Caco-2 (cell line): Measurements from ENCODE around the gene EPHA10. TPM values are rescaled to one million over a fixed set of nuclear protein-coding genes. Genes with fewer than 3 reads are reported as not detected.

Experiments used
- BruUV-seq: library from RNA; stranded (reverse); fragments of 400-500 nt; replicated peaks from 2 replicates; lab custom pipeline; 2021; lab: Mats Ljungman, UMichigan
- CTCF ChIA-PET: fragments of 300-600 bp; sonication (Branson Sonifier 250); formaldehyde crosslinking; loops from one replicate; lab custom pipeline; 2022; ENCODE audit warnings: antibody characterized with exemption; lab: Charles Lee
- POLR2A ChIA-PET: fragments of 300-600 bp; sonication (Branson Sonifier 250); formaldehyde crosslinking; loops from one replicate; lab custom pipeline; 2022; ENCODE audit warnings: antibody characterized with exemption; lab: Charles Lee
- DNase-seq, 2 experiments: peaks; one replicate each; pipeline versions ENCODE4 v3.0.0 to v3.0.0-alpha.2; 2020 to 2022
- H3K27me3 ChIP-seq: replicated peaks from 2 replicates; pipeline ENCODE4 v1.6.0; 2011; ENCODE audit warnings: low read length; ENCODE audit not compliant: control insufficient read depth, insufficient read depth
- H3K36me3 ChIP-seq: 2 replicates; pipeline ENCODE4 v1.5.1; 2011; ENCODE audit warnings: low read length; ENCODE audit not compliant: control insufficient read depth, insufficient read depth
- H3K4me1 ChIP-seq: fragments of 250-450 bp; sonication (Bioruptor Pico); 2 replicates; pipeline ENCODE4 v1.5.1; 2020; ENCODE audit warnings: mild to moderate bottlenecking
- H3K4me3 ChIP-seq: 2 replicates; pipeline ENCODE4 v1.5.1; 2011; ENCODE audit warnings: low read depth, mild to moderate bottlenecking, control low read depth, low read length
- H3K9me3 ChIP-seq: fragments of 250-450 bp; sonication (Bioruptor Pico); 2 replicates; pipeline ENCODE4 v1.5.1; 2020; ENCODE audit warnings: mild to moderate bottlenecking, moderate library complexity
- H3K27ac Mint-ChIP-seq: one replicate; pipeline ENCODE4 v1.8.0; 2022; ENCODE audit warnings: mixed read lengths; ENCODE audit not compliant: unreplicated experiment
- H3K27me3 Mint-ChIP-seq: one replicate; pipeline ENCODE4 v1.8.0; 2022; ENCODE audit warnings: mixed read lengths; ENCODE audit not compliant: insufficient read depth, unreplicated experiment
- H3K36me3 Mint-ChIP-seq: one replicate; pipeline ENCODE4 v1.8.0; 2022; ENCODE audit warnings: mild to moderate bottlenecking, mixed read lengths; ENCODE audit not compliant: insufficient read depth, unreplicated experiment
- H3K4me1 Mint-ChIP-seq: one replicate; pipeline ENCODE4 v1.8.0; 2022; ENCODE audit warnings: low read depth, mixed read lengths; ENCODE audit not compliant: unreplicated experiment
- H3K4me3 Mint-ChIP-seq: one replicate; pipeline ENCODE4 v1.8.0; 2022; ENCODE audit warnings: mild to moderate bottlenecking, moderate library complexity, mixed read lengths; ENCODE audit not compliant: unreplicated experiment
- H3K9me3 Mint-ChIP-seq: one replicate; pipeline ENCODE4 v1.8.0; 2022; ENCODE audit warnings: mixed read lengths; ENCODE audit not compliant: unreplicated experiment
- intact Hi-C: fragments of 100-400 bp; cut with micrococcal nuclease; formaldehyde crosslinking; loops from one replicate; pipeline ENCODE4 v1.10.0; 2022; ENCODE audit not compliant: unreplicated experiment
- total RNA-seq: library from RNA; stranded (reverse); gene quantifications from 2 replicates; pipeline ENCODE4 v1.2.3, GENCODE V29; 2022
- TF ChIP-seq, protein P1 (sequence below), 2 experiments: fragments of 200-600 bp in 1 of 2; IDR thresholded peaks; 1 replicate in 1 of 2; 2 replicates in 1 of 2; pipeline versions ENCODE4 v1.5.1 to v1.8.0; 2011 to 2022; ENCODE audit warnings: antibody characterized with exemption in 1 of 2, control low read depth in 1 of 2, inconsistent platforms in 1 of 2, low read depth in 1 of 2, low read length in 1 of 2, mild to moderate bottlenecking in 1 of 2, moderate library complexity in 1 of 2; ENCODE audit not compliant: insufficient read depth in 1 of 2, severe bottlenecking in 1 of 2, unreplicated experiment in 1 of 2

Gene EPHA10
- total RNA-seq, 1 experiment from 2014 or later = 2.8 TPM

DNA sequence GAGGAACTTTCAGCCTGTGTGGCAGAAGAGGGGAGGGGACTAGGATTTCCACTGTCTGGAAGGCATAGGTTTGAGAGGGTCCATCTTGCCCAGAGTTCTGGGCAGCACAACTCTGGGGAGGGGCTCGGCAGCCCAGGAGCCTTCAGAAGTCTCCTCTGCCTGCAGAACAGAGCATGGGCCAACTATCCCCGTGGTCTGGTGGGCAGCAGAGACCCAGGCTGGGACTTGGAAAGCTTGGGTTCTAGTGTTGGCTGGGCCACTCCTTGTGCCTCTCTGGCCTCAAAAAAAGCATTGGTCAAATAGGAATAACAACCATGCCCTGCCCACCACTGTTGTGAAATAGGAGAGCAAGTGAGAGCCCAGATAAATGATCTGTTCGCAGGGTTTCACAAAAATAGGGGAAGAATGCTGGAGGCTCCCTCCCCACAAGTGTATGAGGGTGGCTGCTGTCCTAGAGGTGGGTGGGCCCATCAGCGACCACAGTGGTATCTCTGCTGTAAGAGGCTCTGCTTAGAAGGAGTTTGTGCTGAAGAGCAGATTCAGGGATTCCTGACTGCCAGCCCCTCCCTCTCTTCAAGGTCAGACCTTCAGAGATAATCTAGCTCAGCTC is 8.9 kb downstream of the EPHA10 start:
- H3K27me3 Mint-ChIP-seq = peaks cover 3% of the 10 kb centered on the region
- no peak overlapping the region for H3K27ac Mint-ChIP-seq
- Histone ChIP-seq H3K9me3 (no peaks in the 10 kb centered on the region), H3K27me3 (no peaks in the 10 kb centered on the region), H3K4me3 (no peak overlapping the region), H3K4me1 (no peaks in the 10 kb centered on the region), H3K36me3 (no peaks in the 10 kb centered on the region)
- TF ChIP-seq, protein P1, sequence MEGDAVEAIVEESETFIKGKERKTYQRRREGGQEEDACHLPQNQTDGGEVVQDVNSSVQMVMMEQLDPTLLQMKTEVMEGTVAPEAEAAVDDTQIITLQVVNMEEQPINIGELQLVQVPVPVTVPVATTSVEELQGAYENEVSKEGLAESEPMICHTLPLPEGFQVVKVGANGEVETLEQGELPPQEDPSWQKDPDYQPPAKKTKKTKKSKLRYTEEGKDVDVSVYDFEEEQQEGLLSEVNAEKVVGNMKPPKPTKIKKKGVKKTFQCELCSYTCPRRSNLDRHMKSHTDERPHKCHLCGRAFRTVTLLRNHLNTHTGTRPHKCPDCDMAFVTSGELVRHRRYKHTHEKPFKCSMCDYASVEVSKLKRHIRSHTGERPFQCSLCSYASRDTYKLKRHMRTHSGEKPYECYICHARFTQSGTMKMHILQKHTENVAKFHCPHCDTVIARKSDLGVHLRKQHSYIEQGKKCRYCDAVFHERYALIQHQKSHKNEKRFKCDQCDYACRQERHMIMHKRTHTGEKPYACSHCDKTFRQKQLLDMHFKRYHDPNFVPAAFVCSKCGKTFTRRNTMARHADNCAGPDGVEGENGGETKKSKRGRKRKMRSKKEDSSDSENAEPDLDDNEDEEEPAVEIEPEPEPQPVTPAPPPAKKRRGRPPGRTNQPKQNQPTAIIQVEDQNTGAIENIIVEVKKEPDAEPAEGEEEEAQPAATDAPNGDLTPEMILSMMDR (IDR thresholded peaks at IDR 0.05; ENCODE audit: insufficient read depth in 1 of 2, low read depth in 1 of 2, low read length in 1 of 2, severe bottlenecking in 1 of 2, unreplicated experiment in 1 of 2) = no peak
- H3K4me1 Mint-ChIP-seq = no peaks in the 10 kb centered on the region
- intact Hi-C loops = no loop called here
- BruUV-seq = no TSS peak
- no peaks in the 10 kb centered on the region for H3K36me3 Mint-ChIP-seq
- no peak overlapping the region for H3K4me3 Mint-ChIP-seq
- no peaks in the 10 kb centered on the region for H3K9me3 Mint-ChIP-seq
- DNase-seq = no peak
- ChIA-PET POLR2A (no interaction called here), CTCF (no interaction called here)

DNA sequence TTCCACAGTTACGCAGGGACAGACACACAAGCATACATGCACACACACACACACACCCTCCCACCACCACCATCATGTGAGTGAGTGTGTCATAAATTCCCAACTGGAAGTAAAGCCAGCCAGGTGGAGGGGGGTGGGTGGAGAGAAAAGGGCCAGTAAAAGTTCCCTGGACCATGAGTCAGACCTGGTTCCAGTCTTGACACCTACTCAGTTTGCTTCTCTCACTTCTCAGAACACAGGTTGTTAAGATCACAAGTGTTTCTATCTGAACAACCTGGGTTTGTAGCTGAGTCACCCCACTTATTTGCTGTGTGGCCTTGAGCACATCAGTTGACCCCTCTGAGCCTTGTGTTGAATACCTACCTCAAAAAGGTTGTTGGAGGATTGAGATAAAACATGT is 9.6 kb downstream of the EPHA10 start:
- Histone ChIP-seq H3K4me1 (no peaks in the 10 kb centered on the region), H3K36me3 (no peaks in the 10 kb centered on the region), H3K4me3 (no peak overlapping the region), H3K9me3 (no peaks in the 10 kb centered on the region), H3K27me3 (no peaks in the 10 kb centered on the region)
- Mint-ChIP-seq H3K9me3 (no peaks in the 10 kb centered on the region), H3K36me3 (no peaks in the 10 kb centered on the region), H3K4me3 (no peak overlapping the region), H3K27ac (no peak overlapping the region), H3K4me1 (no peaks in the 10 kb centered on the region), H3K27me3 (peaks cover 3% of the 10 kb centered on the region)
- no peak for DNase-seq
- TF ChIP-seq, protein P1 (IDR thresholded peaks at IDR 0.05; ENCODE audit: insufficient read depth in 1 of 2, low read depth in 1 of 2, low read length in 1 of 2, severe bottlenecking in 1 of 2, unreplicated experiment in 1 of 2) = no peak
- no TSS peak for BruUV-seq
- CTCF ChIA-PET = no interaction called here
- intact Hi-C loops = no loop called here
- POLR2A ChIA-PET = no interaction called here

DNA sequence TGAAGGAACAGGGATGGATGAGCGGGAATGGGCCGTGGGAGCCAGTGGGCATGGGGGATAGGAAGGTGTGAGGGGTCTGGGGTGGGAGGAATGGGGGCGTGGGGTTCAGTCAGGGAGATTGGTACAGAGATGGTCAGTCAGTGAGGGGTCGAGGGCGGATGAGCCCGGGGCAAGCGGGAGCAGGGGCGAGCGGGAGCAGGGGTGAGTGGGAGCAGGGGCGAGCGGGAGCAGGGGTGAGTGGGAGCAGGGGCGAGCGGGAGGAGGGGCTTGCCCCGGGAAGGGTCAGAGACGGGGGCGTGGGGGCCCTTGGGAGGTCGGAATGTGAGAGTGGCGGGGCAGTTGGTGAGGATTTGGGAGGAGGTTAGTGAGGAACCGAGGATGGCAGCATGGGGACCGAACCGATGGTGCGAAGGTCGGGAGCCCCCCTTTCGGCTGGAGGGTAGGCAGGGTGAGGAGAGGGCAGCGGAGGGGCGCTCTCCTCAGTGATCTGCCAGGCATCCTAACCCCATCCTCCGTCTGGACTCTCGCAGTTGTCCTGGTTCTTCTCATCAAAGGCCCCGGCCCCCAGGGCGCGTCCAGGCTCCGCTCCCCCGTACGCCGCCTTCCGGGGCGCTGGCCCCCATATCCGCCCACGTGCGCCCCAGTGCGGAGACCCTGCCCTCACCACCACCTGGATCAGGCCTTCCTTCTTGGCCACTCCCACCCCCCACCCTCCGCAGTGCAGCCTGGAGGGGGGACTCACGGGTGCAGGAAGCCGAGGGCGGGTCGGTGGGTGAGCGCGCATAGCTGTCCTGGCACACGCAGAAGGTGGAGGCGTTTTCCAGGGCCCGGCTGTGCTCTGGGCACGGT is 11.2 kb downstream of the EPHA10 start:
- POLR2A ChIA-PET = no interaction called here
- CTCF ChIA-PET = no interaction called here

More for the DNA sequence above, 11.2 kb downstream of the EPHA10 start:
- TF ChIP-seq, protein P1 (IDR thresholded peaks at IDR 0.05; ENCODE audit: insufficient read depth in 1 of 2, low read depth in 1 of 2, low read length in 1 of 2, severe bottlenecking in 1 of 2, unreplicated experiment in 1 of 2) = no peak
- H3K4me3 ChIP-seq = peak overlapping the region; percentile 32
- BruUV-seq = no TSS peak
- H3K27me3 Mint-ChIP-seq = peaks cover 3% of the 10 kb centered on the region
- H3K4me3 Mint-ChIP-seq = peak overlapping the region; percentile 62
- no peak overlapping the region for H3K27ac Mint-ChIP-seq
- H3K4me1 ChIP-seq = no peaks in the 10 kb centered on the region
- H3K36me3 ChIP-seq = no peaks in the 10 kb centered on the region
- no peaks in the 10 kb centered on the region for H3K27me3 ChIP-seq
- H3K9me3 Mint-ChIP-seq = no peaks in the 10 kb centered on the region
- H3K36me3 Mint-ChIP-seq = no peaks in the 10 kb centered on the region
- intact Hi-C loops = loop anchor here (5.0 kb wide), 1 partner anchor 61 kb away; the partner anchor contains the start of gene CDCA8
- no peak for DNase-seq
- H3K9me3 ChIP-seq = no peaks in the 10 kb centered on the region
- H3K4me1 Mint-ChIP-seq = no peaks in the 10 kb centered on the region
